Peyer's patch (tissue), 4 donors: ENCODE data around the gene MVP.

ENCODE experiments used
- CTCF ChIP-seq, 6 experiments: fragments of 450-650 bp in 4 of 6; fragments of 200-600 bp in 2 of 6; sonication (generic) in 1 of 6; IDR thresholded peaks; one replicate each; pipeline ENCODE4 v1.5.1; 2017 to 2019; ENCODE audit warnings: antibody characterized with exemption in 6 of 6, mild to moderate bottlenecking in 3 of 6, moderate library complexity in 1 of 6
- POLR2A ChIP-seq, 2 donors: fragments of 450-650 bp; IDR thresholded peaks; one replicate each; pipeline ENCODE4 v1.5.1; 2017; ENCODE audit warnings: antibody characterized with exemption in 2 of 2, mild to moderate bottlenecking in 2 of 2, moderate library complexity in 2 of 2

GRCh38 chr16:29858974-29859373 lies 38.7 kb downstream of the MVP start:
- no peak for TF ChIP-seq CTCF (IDR thresholded peaks at IDR 0.05)
- no peak for TF ChIP-seq POLR2A (IDR thresholded peaks at IDR 0.05)
